Suprapubic skin (tissue), 4 donors: ENCODE data around the gene BAIAP2.

ENCODE experiments used
- CTCF ChIP-seq, 2 donors: fragments of 200-600 bp in 1 of 2; fragments of 450-650 bp in 1 of 2; sonication (generic) in 1 of 2; IDR thresholded peaks; one replicate each; pipeline ENCODE4 v1.5.1; 2016 to 2019; ENCODE audit warnings: antibody characterized with exemption in 2 of 2, mild to moderate bottlenecking in 1 of 2, moderate library complexity in 1 of 2
- EP300 ChIP-seq: sonication (generic); formaldehyde crosslinking; IDR thresholded peaks from one replicate; pipeline ENCODE4 v1.6.1; 2017; ENCODE audit warnings: antibody characterized with exemption
- POLR2A ChIP-seq, 2 donors: fragments of 450-650 bp; IDR thresholded peaks; one replicate each; pipeline ENCODE4 v1.6.1; 2017; ENCODE audit warnings: antibody characterized with exemption in 2 of 2, mild to moderate bottlenecking in 2 of 2, moderate library complexity in 2 of 2
- POLR2AphosphoS5 ChIP-seq, 3 donors: sonication (generic); formaldehyde crosslinking; IDR thresholded peaks; one replicate each; pipeline ENCODE4 v1.6.1; 2017; ENCODE audit warnings: antibody characterized with exemption in 3 of 3

- TF ChIP-seq CTCF (IDR thresholded peaks at IDR 0.05) (no peak), POLR2A (IDR thresholded peaks at IDR 0.05) (no peak), POLR2AphosphoS5 (IDR thresholded peaks at IDR 0.05) (peak in 1 of 3 donors; percentile 24), EP300 (no peak)
Measured at GRCh38 chr17:81090361-81091136, 55.6 kb downstream of the BAIAP2 start.
